ENCODE measurements around the gene SLC29A3. TPM values are rescaled to one million over a fixed set of nuclear protein-coding genes. Genes with fewer than 3 reads are reported as not detected.

The SLC29A3 gene
- polyA plus RNA-seq, 3 donors = 9.7 to 28.4 (median 16.6) TPM

GRCh38 chr10:71392791-71393781 is 74.0 kb downstream of the SLC29A3 start:
- peak overlapping the region in 1 of 7 donors; percentile 15 for H3K27ac Mint-ChIP-seq
- peaks cover 0 to 13% (median 1%) of the 10 kb centered on the region in 7 donors for H3K9me3 Mint-ChIP-seq
- Histone ChIP-seq H3K27ac (ENCODE audit: low read depth in 1 of 2, low read length in 2 of 2) (no peak overlapping the region), H3K36me3 (replicated peaks in 1 of 2; ENCODE audit: control insufficient read depth in 1 of 2, insufficient read depth in 2 of 2, low read length in 2 of 2) (no peaks in the 10 kb centered on the region), H3K27me3 (ENCODE audit: control insufficient read depth in 2 of 2, insufficient read depth in 2 of 2, low read length in 2 of 2) (peaks cover 18 to 30% of the 10 kb centered on the region in 2 donors), H3K9me3 (replicated peaks in 1 of 2; ENCODE audit: control insufficient read depth in 1 of 2, insufficient read depth in 1 of 2, low read length in 2 of 2) (peaks cover 0 to 8% of the 10 kb centered on the region in 2 donors), H3K9ac (ENCODE audit: insufficient read depth, low read length, poor library complexity, severe bottlenecking) (no peak overlapping the region), H3K79me2 (ENCODE audit: insufficient read depth, low read length) (no peaks in the 10 kb centered on the region), H3K4me1 (ENCODE audit: control insufficient read depth in 1 of 2, insufficient read depth in 2 of 2, low read length in 2 of 2) (peaks cover 9 to 19% of the 10 kb centered on the region in 2 donors), H3K4me2 (replicated peaks; ENCODE audit: extremely low read depth, low read length, poor library complexity, severe bottlenecking) (no peak overlapping the region), H3K4me3 (replicated peaks in 1 of 3; ENCODE audit: low read depth in 2 of 3, low read length in 3 of 3) (no peak overlapping the region), H4K20me1 (ENCODE audit: insufficient read depth, low read length) (no peaks in the 10 kb centered on the region), H2AFZ (ENCODE audit: insufficient read depth, low read depth, low read length, poor library complexity, severe bottlenecking) (no peak overlapping the region)
- WGBS (ENCODE audit: insufficient coverage) = 98% methylated on average over 13 of the region's 16 CpGs
- H3K36me3 Mint-ChIP-seq = peaks cover 2 to 10% of the 10 kb centered on the region in 2 donors
- DNase-seq = no peak
- intact Hi-C loops (cut with micrococcal nuclease) = loop anchor here in 1 of 2 donors (5.0 kb wide), 1 partner anchor 314 kb away; no protein-coding TSS in a partner anchor
- peaks cover 17% of the 10 kb centered on the region for H3K4me1 Mint-ChIP-seq
- peak overlapping the region in 1 of 2 donors; percentile 12 for H3K4me3 Mint-ChIP-seq
- TF ChIP-seq, protein P1, sequence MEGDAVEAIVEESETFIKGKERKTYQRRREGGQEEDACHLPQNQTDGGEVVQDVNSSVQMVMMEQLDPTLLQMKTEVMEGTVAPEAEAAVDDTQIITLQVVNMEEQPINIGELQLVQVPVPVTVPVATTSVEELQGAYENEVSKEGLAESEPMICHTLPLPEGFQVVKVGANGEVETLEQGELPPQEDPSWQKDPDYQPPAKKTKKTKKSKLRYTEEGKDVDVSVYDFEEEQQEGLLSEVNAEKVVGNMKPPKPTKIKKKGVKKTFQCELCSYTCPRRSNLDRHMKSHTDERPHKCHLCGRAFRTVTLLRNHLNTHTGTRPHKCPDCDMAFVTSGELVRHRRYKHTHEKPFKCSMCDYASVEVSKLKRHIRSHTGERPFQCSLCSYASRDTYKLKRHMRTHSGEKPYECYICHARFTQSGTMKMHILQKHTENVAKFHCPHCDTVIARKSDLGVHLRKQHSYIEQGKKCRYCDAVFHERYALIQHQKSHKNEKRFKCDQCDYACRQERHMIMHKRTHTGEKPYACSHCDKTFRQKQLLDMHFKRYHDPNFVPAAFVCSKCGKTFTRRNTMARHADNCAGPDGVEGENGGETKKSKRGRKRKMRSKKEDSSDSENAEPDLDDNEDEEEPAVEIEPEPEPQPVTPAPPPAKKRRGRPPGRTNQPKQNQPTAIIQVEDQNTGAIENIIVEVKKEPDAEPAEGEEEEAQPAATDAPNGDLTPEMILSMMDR (IDR thresholded peaks at IDR 0.05) = no peak
- H3K27me3 Mint-ChIP-seq (ENCODE audit: low read depth in 3 of 3) = peaks cover 36 to 47% (median 43%) of the 10 kb centered on the region in 3 donors

DNA sequence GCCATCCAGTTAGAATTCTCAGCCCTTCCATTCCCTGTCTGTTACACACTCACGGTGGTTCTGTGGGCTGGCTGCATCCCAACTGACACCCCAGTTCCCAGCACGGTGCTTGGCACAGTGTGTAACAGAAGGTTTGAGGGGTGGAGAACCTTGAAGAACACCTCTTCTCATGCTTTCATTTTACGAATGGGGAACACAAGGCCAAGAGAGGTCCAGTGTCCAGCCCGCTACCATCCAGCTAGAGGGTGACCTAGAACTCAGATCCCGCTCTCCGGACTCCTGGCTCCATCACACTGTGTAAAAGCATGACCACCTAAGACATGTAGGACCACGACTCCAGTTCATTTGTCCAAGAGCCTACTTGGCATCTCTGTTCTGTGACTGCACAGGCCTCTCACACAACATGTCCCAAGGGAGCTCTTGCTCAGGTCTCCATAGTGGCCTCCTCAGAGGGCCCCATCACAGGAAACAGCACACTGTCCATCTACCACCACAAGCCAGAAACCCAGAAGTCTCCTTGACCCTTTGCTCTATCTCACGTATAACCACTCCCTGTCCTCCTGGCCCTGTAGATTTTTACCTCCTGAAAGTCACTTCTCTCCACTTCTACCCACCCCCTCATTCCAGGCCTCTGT is 74.9 kb downstream of the SLC29A3 start:
- Histone ChIP-seq H4K20me1 (ENCODE audit: insufficient read depth, low read length) (no peaks in the 10 kb centered on the region), H3K9me3 (replicated peaks in 1 of 2; ENCODE audit: control insufficient read depth in 1 of 2, insufficient read depth in 1 of 2, low read length in 2 of 2) (peaks cover 0 to 11% of the 10 kb centered on the region in 2 donors), H3K4me3 (replicated peaks in 1 of 3; ENCODE audit: low read depth in 2 of 3, low read length in 3 of 3) (no peak overlapping the region), H3K27me3 (ENCODE audit: control insufficient read depth in 2 of 2, insufficient read depth in 2 of 2, low read length in 2 of 2) (peaks cover 25 to 39% of the 10 kb centered on the region in 2 donors), H3K36me3 (replicated peaks in 1 of 2; ENCODE audit: control insufficient read depth in 1 of 2, insufficient read depth in 2 of 2, low read length in 2 of 2) (no peaks in the 10 kb centered on the region), H2AFZ (ENCODE audit: insufficient read depth, low read depth, low read length, poor library complexity, severe bottlenecking) (no peak overlapping the region), H3K9ac (ENCODE audit: insufficient read depth, low read length, poor library complexity, severe bottlenecking) (no peak overlapping the region), H3K4me2 (replicated peaks; ENCODE audit: extremely low read depth, low read length, poor library complexity, severe bottlenecking) (no peak overlapping the region), H3K27ac (ENCODE audit: low read depth in 1 of 2, low read length in 2 of 2) (no peak overlapping the region), H3K4me1 (ENCODE audit: control insufficient read depth in 1 of 2, insufficient read depth in 2 of 2, low read length in 2 of 2) (peaks cover 10 to 22% of the 10 kb centered on the region in 2 donors), H3K79me2 (ENCODE audit: insufficient read depth, low read length) (no peaks in the 10 kb centered on the region)
- Mint-ChIP-seq H3K4me1 (peaks cover 21% of the 10 kb centered on the region), H3K27me3 (ENCODE audit: low read depth in 3 of 3) (peaks cover 44 to 56% (median 52%) of the 10 kb centered on the region in 3 donors), H3K4me3 (peak overlapping the region in 1 of 2 donors; percentile 28), H3K9me3 (peaks cover 0 to 22% (median 3%) of the 10 kb centered on the region in 7 donors), H3K36me3 (peaks cover 5 to 12% of the 10 kb centered on the region in 2 donors), H3K27ac (peak overlapping the region in 1 of 7 donors; percentile 15)
- TF ChIP-seq, protein P1 (IDR thresholded peaks at IDR 0.05) = no peak
- intact Hi-C loops (cut with micrococcal nuclease) = loop anchor here in 1 of 2 donors (5.0 kb wide), 1 partner anchor 313 kb away; no protein-coding TSS in a partner anchor
- 100% methylated on average over 6 of the region's 8 CpGs for WGBS (ENCODE audit: insufficient coverage)
- no peak for DNase-seq

All from CD14-positive monocyte (primary cell).